Large intestine (tissue), 3 donors: ENCODE results near the gene MRPL52. TPM values are rescaled to one million over a fixed set of nuclear protein-coding genes. Genes with fewer than 3 reads are reported as not detected.
"Not testable (repeated sequence)": the region's sequence is repeated elsewhere in the genome, so short reads cannot be mapped to it uniquely, and the experiment has no call there.

ENCODE experiments used
- DNase-seq, 2 donors: peaks; one replicate each; pipeline versions ENCODE4 v3.0.0 to v3.0.0-alpha.2; 2013
- H3K27ac ChIP-seq: one replicate; pipeline ENCODE4 v1.5.1; 2013; ENCODE audit warnings: low read length
- H3K27me3 ChIP-seq: 2 replicates; pipeline ENCODE4 v1.6.1; 2013; ENCODE audit warnings: low read length; ENCODE audit not compliant: control insufficient read depth, insufficient read depth
- H3K36me3 ChIP-seq: 2 replicates; pipeline ENCODE4 v1.6.1; 2013; ENCODE audit warnings: low read length; ENCODE audit not compliant: control insufficient read depth, insufficient read depth
- H3K4me1 ChIP-seq: one replicate; pipeline ENCODE4 v1.6.1; 2013; ENCODE audit warnings: low read length; ENCODE audit not compliant: control insufficient read depth, insufficient read depth
- H3K4me3 ChIP-seq: one replicate; pipeline ENCODE4 v1.5.1; 2013; ENCODE audit warnings: low read length
- H3K9me3 ChIP-seq: one replicate; pipeline ENCODE4 v1.6.1; 2013; ENCODE audit warnings: mild to moderate bottlenecking, low read depth, low read length, moderate library complexity; ENCODE audit not compliant: control insufficient read depth
- WGBS: methylation state at CpG from one replicate; pipeline ENCODE4 v1.1.5; 2013; ENCODE audit warnings: low lambda C conversion rate; ENCODE audit not compliant: insufficient coverage; 5-methylcytosine and 5-hydroxymethylcytosine counted together
- polyA plus RNA-seq: library from polyadenylated mRNA; unstranded; fragments of 120-200 nt; gene quantifications from one replicate; pipeline ENCODE4 v1.2.1, GENCODE V29; 2013

Gene MRPL52
- polyA plus RNA-seq, 1 donor: 115 TPM

- Histone ChIP-seq H3K27ac (no peak overlapping the region), H3K4me3 (no peak overlapping the region), H3K36me3 (peaks cover 64% of the 10 kb centered on the region), H3K9me3 (no peaks in the 10 kb centered on the region), H3K4me1 (peaks cover 13% of the 10 kb centered on the region), H3K27me3 (no peaks in the 10 kb centered on the region)
- WGBS: 80% methylated on average over 1 of the region's 9 CpGs
- DNase-seq: no peak
These were observed 15.4 kb downstream of the MRPL52 start for GRCh38 chr14:22845103-22845394.

GRCh38 chr14:22845821-22846625 lies 16.3 kb downstream of the MRPL52 start:
- Histone ChIP-seq H3K36me3 (peaks cover 59% of the 10 kb centered on the region), H3K4me3 (no peak overlapping the region), H3K27me3 (no peaks in the 10 kb centered on the region), H3K4me1 (peaks cover 19% of the 10 kb centered on the region), H3K9me3 (no peaks in the 10 kb centered on the region), H3K27ac (no peak overlapping the region)
- WGBS: no CpG with 5 or more reads among the region's 26 CpGs
- DNase-seq: no peak

GRCh38 chr14:22846811-22847307 lies 17.2 kb downstream of the MRPL52 start:
- Histone ChIP-seq H3K27ac (no peak overlapping the region), H3K36me3 (peaks cover 51% of the 10 kb centered on the region), H3K9me3 (no peaks in the 10 kb centered on the region), H3K27me3 (no peaks in the 10 kb centered on the region), H3K4me1 (peaks cover 27% of the 10 kb centered on the region), H3K4me3 (no peak overlapping the region)
- DNase-seq: no peak
- no CpG with 5 or more reads among the region's 11 CpGs for WGBS

- peaks cover 41% of the 10 kb centered on the region for H3K36me3 ChIP-seq
- no peaks in the 10 kb centered on the region for H3K27me3 ChIP-seq
- H3K27ac ChIP-seq: peak overlapping the region; percentile 50
- H3K9me3 ChIP-seq: no peaks in the 10 kb centered on the region
- WGBS: no CpG with 5 or more reads among the region's 14 CpGs
- no peak overlapping the region for H3K4me3 ChIP-seq
- DNase-seq: no peak
- peaks cover 36% of the 10 kb centered on the region for H3K4me1 ChIP-seq
These were observed 18.1 kb downstream of the MRPL52 start for GRCh38 chr14:22847661-22848341.

- Histone ChIP-seq H3K4me1 (peaks cover 42% of the 10 kb centered on the region), H3K27ac (peak overlapping the region; percentile 50), H3K9me3 (no peaks in the 10 kb centered on the region), H3K36me3 (peaks cover 34% of the 10 kb centered on the region), H3K27me3 (no peaks in the 10 kb centered on the region), H3K4me3 (no peak overlapping the region)
- WGBS: no CpG with 5 or more reads among the region's 12 CpGs
- DNase-seq: peak in 1 of 2 donors; percentile 57
These were observed 18.9 kb downstream of the MRPL52 start for GRCh38 chr14:22848351-22849164.

GRCh38 chr14:22849212-22849819 lies 19.6 kb downstream of the MRPL52 start:
- Histone ChIP-seq H3K27me3 (no peaks in the 10 kb centered on the region), H3K36me3 (peaks cover 26% of the 10 kb centered on the region), H3K4me1 (peaks cover 44% of the 10 kb centered on the region), H3K27ac (peak overlapping the region; percentile 50), H3K4me3 (no peak overlapping the region), H3K9me3 (no peaks in the 10 kb centered on the region)
- WGBS: no CpG with 5 or more reads among the region's 19 CpGs
- no peak for DNase-seq

- Histone ChIP-seq H3K36me3 (peaks cover 8% of the 10 kb centered on the region), H3K4me3 (no peak overlapping the region), H3K9me3 (no peaks in the 10 kb centered on the region), H3K4me1 (peaks cover 52% of the 10 kb centered on the region), H3K27ac (peak overlapping the region; percentile 92), H3K27me3 (no peaks in the 10 kb centered on the region)
- WGBS: no CpG with 5 or more reads among the region's 9 CpGs
- DNase-seq: no peak
These were observed 21.5 kb downstream of the MRPL52 start for GRCh38 chr14:22850944-22851764.

GRCh38 chr14:22852178-22852577 lies 22.5 kb downstream of the MRPL52 start:
- H3K27me3 ChIP-seq, H3K9me3 ChIP-seq, H3K4me3 ChIP-seq, H3K36me3 ChIP-seq, DNase-seq: not testable (repeated sequence)
- no CpG with 5 or more reads among the region's 12 CpGs for WGBS
- Histone ChIP-seq H3K4me1 (peaks cover 52% of the 10 kb centered on the region), H3K27ac (peak overlapping the region; percentile 92)

- H3K4me3 ChIP-seq: no peak overlapping the region
- peak overlapping the region; percentile 92 for H3K27ac ChIP-seq
- WGBS: no CpG with 5 or more reads among the region's 2 CpGs
- H3K4me1 ChIP-seq: peaks cover 52% of the 10 kb centered on the region
- H3K27me3 ChIP-seq: no peaks in the 10 kb centered on the region
- peaks cover 2% of the 10 kb centered on the region for H3K9me3 ChIP-seq
- DNase-seq: no peak
- H3K36me3 ChIP-seq: no peaks in the 10 kb centered on the region
These were observed 22.9 kb downstream of the MRPL52 start for GRCh38 chr14:22852599-22852939.
